ENCODE data around the gene STPG2.

The STPG2 gene

DNA sequence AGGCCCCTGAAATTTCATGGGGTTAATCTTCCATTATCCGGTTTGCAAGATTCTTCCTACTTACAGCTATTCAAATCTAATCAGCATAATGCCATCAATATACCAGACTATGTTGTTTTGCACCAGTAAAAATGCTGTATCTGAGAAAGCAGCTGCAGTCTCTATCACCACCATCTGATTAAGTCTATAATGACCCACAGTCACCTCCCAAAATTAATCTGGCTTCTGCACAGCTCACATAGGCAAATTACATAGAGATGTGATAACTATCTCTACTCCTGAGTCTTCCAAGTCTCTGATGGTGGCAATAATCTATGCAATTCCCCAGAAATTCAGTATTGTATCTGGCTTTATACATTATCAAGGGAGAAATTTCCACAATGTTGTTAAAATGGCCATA, 113.2 kb downstream of the STPG2 start:
- no peak overlapping the region for H3K4me3 ChIP-seq (ENCODE audit: low read depth, low read length)
- TF ChIP-seq, protein P1, sequence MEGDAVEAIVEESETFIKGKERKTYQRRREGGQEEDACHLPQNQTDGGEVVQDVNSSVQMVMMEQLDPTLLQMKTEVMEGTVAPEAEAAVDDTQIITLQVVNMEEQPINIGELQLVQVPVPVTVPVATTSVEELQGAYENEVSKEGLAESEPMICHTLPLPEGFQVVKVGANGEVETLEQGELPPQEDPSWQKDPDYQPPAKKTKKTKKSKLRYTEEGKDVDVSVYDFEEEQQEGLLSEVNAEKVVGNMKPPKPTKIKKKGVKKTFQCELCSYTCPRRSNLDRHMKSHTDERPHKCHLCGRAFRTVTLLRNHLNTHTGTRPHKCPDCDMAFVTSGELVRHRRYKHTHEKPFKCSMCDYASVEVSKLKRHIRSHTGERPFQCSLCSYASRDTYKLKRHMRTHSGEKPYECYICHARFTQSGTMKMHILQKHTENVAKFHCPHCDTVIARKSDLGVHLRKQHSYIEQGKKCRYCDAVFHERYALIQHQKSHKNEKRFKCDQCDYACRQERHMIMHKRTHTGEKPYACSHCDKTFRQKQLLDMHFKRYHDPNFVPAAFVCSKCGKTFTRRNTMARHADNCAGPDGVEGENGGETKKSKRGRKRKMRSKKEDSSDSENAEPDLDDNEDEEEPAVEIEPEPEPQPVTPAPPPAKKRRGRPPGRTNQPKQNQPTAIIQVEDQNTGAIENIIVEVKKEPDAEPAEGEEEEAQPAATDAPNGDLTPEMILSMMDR (IDR thresholded peaks at IDR 0.05; ENCODE audit: low read depth, low read length), result no peak

DNA sequence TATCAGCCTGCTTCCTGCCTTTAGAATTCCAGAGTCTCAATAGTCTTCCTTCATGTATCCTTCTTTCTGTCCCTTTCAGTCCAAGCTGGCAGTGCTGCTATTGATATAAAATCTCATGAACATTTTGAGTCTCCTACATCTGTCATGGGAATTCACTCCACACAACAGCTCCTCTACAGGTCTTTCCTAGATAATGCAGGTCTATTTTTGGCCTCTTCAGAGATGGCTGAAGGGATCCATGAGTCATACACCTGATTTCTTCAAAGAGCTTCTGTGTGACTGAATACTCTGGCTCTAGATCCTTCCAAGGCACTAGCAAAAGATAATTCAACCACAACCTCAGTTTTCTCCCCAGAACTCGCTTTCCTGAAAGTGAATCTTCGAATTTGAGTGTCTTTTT, 115.4 kb downstream of the STPG2 start:
- TF ChIP-seq, protein P1 (IDR thresholded peaks at IDR 0.05; ENCODE audit: low read depth, low read length), result no peak
- no peak overlapping the region for H3K4me3 ChIP-seq (ENCODE audit: low read depth, low read length)

DNA sequence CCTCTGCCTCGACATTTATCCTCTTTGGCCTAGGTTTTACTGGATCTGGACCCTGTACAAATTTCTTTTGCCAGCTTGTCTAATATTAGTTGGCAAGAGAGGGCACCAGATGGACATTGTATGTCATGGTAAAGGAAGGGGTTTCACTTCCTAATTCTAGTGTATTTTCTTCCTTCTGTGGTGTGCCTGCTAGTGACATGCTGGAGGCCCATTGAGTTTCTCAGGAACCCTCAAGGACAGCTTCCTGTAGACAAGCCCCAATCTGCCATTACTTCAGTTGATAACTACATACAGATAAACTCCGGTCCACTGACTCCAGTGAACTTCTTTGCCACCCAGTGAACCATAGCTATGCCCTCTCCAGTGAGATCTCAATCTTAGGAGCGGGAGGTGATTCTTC, 116.9 kb downstream of the STPG2 start:
- TF ChIP-seq, protein P1 (IDR thresholded peaks at IDR 0.05; ENCODE audit: low read depth, low read length), result no peak
- no peak overlapping the region for H3K4me3 ChIP-seq (ENCODE audit: low read depth, low read length)

DNA sequence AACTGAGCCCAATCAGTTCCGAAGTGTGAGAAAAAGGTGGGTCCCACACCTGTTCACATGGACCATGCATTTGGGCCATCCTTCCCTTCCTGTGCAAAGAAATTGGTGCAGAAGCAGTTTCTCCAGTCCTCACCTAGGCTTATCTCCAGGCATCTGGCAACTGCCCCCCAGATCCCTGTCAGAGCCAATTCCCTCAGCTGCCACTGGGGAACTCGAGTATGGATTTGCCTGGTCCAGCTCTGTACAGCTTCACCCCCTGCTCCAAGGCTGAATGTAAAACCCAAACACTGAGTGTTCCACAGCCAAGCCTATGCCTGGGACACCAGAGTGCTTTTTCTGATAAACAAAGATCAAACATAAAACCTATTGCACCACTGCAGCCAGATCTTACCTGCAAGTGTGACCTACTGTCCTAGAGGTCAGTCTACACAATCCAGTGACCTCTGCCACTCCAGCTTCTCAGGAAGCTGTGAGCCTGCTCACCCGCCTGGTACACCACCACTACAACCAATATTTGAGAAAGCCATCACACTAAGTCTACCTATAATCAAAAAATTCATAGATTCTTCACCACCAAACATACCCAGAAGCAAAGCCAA, 136.4 kb downstream of the STPG2 start:
- TF ChIP-seq, protein P1 (IDR thresholded peaks at IDR 0.05; ENCODE audit: low read depth, low read length), result no peak

DNA sequence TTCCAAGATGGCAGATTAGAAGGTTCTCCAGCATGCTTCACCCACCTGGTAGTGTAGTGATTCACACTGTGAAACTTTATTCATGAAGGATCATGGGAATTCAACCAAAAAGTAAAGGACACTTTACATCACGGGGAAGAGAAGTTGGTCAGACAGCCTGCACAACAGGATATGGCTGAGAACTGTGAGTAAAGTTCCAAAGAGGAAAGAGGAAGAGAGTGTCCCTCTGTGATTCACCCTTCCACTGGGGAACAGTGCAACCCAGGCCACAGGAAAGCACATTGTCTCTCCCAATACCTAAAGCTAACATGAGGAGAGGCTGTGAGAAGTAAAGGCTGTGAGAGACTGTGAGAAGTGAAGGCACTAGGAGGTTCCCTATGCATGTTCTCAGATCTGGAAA, 137.2 kb downstream of the STPG2 start:
- TF ChIP-seq, protein P1 (IDR thresholded peaks at IDR 0.05; ENCODE audit: low read depth, low read length), result no peak
- no peak overlapping the region for H3K4me3 ChIP-seq (ENCODE audit: low read depth, low read length)

More for the DNA sequence above, 136.4 kb downstream of the STPG2 start:
- no peak overlapping the region for H3K4me3 ChIP-seq (ENCODE audit: low read depth, low read length)

- H3K4me3 ChIP-seq (ENCODE audit: low read depth, low read length), result no peak overlapping the region
- TF ChIP-seq, protein P1 (IDR thresholded peaks at IDR 0.05; ENCODE audit: low read depth, low read length), result no peak
These were observed 142.3 kb downstream of the STPG2 start for GRCh38 chr4:98000940-98001339.

DNA sequence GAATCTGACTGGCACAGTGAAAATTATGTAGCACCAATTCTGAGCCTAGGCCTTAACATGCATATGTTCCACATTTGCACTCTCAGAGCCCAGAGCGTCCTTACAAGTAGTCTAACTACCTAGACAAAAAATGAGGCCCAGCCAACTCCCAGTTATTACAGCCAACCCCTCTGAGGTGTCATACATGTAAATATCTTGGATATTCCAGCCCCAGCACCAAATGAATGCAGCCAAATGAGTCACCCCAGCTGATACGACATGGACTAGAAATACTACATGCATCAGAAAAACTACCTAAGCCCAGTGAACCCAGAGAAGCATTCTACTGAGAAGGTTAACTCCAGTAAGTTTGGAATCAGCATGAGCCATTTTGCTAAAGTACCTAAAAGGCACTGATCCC, 145.1 kb downstream of the STPG2 start:
- TF ChIP-seq, protein P1 (IDR thresholded peaks at IDR 0.05; ENCODE audit: low read depth, low read length), result no peak
- no peak overlapping the region for H3K4me3 ChIP-seq (ENCODE audit: low read depth, low read length)

Data from WI38 (cell line).